Stimulated activated CD4-positive, alpha-beta T cell treated with anti-CD3 and anti-CD28 coated beads, Interleukin-2, amount 100 ng/mL, for 24 hours (primary cell): ENCODE data around the gene TTC23L.

Experiments used
- DNase-seq, 2 donors: peaks; one replicate each; pipeline ENCODE4 v3.0.0-alpha.2; 2020

The TTC23L gene

DNA sequence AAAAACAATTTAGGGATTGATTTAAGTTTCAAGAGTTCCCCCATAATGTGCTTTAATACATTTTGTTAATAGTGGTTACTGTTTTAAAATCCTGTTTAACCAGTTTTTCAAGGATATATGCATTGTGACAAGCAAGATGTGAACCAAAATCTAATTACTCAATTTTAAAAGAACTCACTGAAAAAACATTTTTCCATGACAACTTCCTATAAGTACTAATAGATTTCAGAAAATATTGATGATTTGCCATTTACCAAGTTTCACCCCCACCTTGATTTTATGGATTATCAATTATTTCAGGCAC is 85.5 kb downstream of the TTC23L start:
- no peak for DNase-seq

DNA sequence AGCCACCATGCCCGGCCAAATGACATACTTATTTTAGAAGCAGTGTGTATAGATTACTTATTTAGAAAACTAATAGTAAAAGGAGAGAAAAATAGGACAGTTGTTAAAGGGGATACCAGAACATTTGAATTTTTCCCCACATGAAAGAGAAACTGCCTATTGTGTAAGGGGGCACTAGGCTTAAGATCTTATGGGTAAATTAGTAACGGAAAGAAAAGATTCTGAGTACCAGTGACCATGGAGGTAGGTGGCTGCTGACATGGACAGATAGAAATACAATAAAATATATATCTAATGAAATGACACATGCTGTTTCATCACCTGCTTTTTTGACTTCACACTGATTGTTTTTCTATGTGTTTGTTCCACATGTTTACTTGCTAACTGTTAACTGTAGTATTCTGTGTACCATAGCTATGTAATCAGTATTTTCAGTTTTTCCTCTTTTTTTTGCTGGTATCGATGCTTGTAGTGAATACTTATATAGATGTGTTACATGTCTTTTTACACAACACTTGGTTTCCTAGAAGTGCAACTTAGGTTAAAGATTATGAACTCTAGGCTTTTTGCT is 87.4 kb downstream of the TTC23L start:
- DNase-seq, result no peak

DNA sequence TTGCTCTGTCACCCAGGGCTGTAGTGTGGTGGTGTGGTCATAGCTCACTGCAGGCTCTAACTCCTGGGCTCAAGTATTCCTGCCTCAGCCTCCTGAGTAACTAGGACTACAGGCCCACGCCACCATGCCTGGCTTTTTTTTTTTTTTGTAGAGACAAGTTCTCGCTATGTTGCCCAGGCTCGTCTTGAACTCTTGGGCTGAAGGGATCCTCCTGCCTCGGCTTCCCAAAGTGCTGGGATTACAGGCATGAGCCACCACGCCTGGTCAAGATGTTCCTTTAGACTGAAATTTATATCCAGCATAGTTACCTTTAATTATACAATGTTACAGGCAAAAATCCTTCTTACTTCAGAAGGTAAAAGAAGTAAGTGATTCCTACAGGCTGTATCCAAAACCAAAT is 88.8 kb downstream of the TTC23L start:
- DNase-seq, result no peak

DNA sequence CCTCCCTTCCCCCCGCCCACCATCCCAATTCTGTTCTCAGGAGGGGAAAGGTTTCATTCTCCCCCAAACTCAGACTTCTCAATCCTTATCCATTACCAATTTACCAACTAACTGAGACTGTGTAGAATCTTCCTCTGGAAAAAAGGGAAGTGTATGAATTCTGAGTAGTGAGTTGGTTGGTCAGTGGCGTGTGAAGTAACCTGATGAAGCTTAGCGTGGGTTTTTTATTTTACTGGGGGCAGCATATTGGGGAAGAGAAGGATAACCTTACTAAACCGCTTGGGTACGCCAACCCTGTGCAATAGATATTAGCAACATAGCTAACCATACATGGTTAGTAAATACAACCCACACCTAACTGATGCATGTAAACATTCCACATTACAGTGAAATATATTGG is 89.3 kb downstream of the TTC23L start:
- DNase-seq, result no peak

DNA sequence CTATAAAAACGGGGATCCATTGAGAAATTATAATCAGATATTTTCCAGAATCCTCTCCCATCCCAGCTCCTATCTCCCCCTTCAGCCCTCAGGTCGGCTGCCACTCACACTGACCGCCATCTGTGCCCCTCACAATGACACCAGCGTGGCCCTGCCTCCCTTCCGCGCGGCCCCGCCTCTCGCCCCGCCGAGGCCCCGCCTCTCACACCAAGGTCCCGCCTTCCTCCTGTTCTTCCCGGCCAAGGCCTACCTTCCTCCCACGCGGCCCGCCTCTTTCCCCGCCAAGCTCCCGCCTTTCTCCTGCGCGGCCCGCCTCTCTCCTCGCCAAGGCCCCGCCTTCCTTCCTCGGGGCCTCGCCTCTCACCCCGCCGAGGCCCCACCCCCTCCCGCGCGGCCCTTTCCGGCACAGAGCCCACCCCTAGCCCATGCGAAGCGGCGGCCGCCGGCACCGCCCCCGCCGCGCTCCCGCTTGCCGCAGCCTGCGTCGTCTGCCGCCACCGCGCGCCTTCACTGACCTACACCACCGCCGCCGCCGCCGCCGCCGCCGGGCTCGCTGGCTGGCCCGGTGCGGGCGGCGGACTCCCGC is 90.3 kb downstream of the TTC23L start, which contains the start of gene DNAJC21:
Gene DNAJC21, plus strand, starts transcription at position 426 of the 586 bp plus-strand sequence. CDS start 261 bp downstream, outside the sequence.
- DNase-seq, result peak; percentile 98 to 99

DNA sequence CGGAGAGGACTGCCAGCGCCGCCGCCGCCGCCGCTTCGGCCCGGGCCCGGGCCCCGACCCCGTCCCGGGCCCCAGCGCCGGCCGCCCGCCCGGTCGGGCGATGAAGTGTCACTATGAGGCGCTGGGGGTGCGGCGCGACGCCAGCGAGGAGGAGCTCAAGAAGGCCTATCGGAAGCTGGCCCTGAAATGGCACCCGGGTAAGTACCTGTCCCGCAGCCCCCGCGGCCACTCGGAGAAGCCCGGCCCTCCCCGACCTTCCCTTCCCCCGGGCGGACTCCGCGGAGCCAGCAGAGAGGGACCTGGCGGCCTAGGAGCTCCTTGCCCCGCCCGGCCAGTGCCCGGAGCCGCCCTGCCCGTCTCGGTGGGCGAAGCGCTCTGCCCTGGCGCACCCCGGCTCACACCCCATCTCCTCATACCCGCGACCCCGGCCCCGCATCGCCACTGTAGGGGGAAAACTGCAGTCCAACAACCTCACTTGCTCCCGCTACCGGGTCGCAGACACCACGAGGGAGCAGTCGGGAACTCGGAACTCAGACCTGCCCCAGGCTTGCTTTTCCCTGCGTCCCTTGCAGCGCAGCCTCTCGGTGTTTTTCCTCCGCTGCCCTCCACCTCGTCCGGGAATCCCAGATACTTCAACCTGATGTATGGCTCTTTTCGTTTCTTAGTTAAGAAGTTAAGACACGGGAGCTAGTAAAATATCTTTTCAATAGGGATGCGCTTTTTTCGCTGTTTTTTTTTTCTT is 90.9 kb downstream of the TTC23L start:
- DNase-seq, result peak; percentile 79 to 81

DNA sequence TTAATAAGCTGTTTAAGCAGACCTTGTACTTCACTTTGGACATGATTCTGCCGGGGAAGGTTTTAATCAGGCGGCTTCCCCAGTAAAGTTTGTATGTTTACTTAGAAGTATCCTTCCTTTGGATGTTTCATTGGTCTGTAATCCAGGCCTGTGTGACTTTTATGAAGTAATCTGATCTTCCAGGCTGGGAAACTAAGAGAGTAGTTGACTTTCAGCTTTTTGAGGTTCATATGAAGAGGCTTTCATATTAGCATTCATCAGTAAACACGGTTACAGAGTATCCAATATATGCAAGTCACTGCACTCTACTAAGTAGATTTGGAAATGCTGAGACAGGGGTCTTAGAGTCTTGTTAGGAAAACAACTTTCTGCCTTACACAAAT is 91.5 kb downstream of the TTC23L start:
- DNase-seq, result no peak

DNA sequence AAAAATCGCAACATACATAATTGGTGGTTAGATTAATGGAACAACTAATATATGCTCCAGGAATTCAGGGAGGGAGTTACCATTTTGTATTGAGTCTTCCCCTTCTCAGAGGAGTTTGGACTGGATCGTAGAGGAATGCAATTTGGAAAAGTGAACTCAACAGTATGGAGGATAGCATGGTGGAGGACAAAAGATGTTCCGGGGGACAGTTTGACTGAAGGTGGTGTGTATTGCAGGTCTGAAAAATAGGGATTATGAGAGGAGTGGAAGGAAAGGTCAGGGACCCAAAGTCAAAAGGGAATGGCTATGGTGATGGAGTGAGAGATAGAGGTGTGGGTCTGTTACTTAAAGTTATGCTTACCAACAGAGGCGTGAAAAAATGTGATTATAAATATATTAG is 91.9 kb downstream of the TTC23L start:
- no peak for DNase-seq

DNA sequence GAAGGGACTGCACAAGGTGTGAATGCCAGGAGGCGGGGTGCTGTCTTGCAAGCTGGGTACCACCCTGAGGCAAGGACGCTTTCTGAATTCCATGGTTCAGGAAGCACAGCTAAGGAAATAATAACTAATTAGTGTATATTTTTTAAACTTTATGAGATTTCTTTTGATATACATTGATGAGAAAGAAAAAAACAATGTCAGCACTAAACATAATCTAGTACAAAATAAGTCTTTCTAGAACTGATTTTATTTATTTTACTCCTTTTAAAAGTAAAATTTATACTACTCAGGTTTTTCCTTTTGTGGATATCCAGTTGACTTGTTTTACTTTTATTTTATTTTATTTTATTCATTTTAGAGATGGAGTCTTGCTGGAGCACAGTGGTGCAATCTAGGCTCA is 94.0 kb downstream of the TTC23L start:
- no peak for DNase-seq

DNA sequence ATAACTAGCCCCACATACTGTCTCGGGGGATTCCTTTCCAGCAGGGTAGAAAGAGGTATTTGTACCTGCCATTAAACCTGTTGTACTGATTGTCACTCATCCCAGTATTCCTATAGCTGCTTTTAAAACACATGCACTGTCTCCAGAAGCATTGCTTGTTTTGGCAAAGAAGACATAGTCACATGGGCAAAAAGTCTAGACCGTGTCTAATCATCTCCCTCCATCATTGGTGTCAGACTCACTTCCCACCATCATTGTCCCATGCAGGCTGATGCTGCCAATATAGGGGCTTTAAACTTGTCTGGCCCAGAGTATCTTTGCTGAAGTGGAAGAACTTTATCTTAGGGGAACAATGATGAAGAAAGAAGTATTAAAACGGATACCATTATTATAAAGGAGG is 103.0 kb downstream of the TTC23L start:
- no peak for DNase-seq

DNA sequence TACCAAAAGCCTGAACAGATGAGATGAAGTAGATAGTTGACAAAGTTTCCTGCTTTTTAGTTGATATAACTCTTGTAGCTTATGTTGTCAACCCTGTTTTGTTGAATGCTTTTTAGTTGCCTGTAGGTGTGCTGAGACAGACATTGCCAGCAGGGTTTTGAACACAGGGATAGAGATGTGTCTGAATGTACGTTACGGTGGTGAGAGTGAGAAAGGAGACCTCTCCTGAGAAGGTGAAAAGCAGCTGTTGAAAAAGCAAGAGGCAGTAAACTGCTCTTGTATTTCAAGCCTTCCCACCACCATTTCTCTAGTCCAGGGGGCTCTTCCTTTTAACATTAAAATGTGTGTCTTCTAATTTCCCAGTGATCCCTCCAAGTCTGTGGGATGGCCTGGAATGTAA is 105.1 kb downstream of the TTC23L start:
- DNase-seq, result no peak

DNA sequence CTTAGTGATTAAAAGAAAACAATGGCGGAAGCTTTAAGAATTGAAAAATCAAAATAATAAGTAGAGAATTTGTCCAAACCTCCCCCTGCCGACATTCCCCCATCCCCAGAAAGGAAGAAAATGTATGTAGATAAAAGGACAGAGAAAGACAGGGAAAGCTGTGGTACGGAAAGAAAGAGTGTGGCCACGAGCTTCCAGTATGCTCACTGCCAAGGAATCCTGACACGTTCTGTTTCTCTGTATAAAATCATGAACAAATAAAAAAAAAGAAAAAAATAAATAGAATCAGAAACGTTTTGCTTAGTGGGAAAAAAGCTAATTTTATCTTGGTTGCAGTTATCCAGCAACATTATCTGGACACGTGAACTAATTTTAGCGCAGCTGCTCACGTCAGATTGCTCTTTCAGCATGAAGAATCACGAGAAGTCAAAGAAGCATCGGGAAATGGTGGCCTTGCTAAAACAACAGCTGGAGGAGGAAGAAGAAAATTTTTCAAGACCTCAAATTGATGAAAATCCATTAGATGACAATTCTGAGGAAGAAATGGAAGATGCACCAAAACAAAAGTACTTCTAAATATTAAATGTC is 105.6 kb downstream of the TTC23L start:
- no peak for DNase-seq
